Stomach (tissue), 9 donors: Measurements from ENCODE around the gene CTSH. TPM values are rescaled to one million over a fixed set of nuclear protein-coding genes. Genes with fewer than 3 reads are reported as not detected.
A peak's percentile ranks its signal among the peaks of the same experiment; 100 is the strongest.
"Not testable (repeated sequence)": the region's sequence is repeated elsewhere in the genome, so short reads cannot be mapped to it uniquely, and the experiment has no call there.

Experiments used
- DNase-seq, 2 donors: peaks; one replicate each; pipeline versions ENCODE4 v3.0.0 to v3.0.0-alpha.2; 2013 to 2019
- H3K27ac ChIP-seq, 5 donors: fragments of 200-600 bp in 4 of 5; sonication (generic) in 4 of 5; one replicate each; pipeline ENCODE4 v1.5.1; 2013 to 2019; ENCODE audit warnings: mild to moderate bottlenecking in 1 of 5, moderate library complexity in 1 of 5
- H3K27me3 ChIP-seq, 3 donors: fragments of 200-600 bp; sonication (generic); one replicate each; pipeline ENCODE4 v1.5.1; 2017 to 2019; ENCODE audit warnings: mixed run types in 1 of 3
- H3K36me3 ChIP-seq, 4 donors: fragments of 200-600 bp; sonication (generic); 1 replicate in 3 of 4; 2 replicates in 1 of 4; pipeline ENCODE4 v1.5.1; 2016 to 2019
- H3K4me1 ChIP-seq, 4 donors: fragments of 200-600 bp; sonication (generic); one replicate each; pipeline ENCODE4 v1.5.1; 2016 to 2019
- H3K4me3 ChIP-seq, 4 donors: fragments of 200-600 bp; sonication (generic) in 3 of 4; one replicate each; pipeline ENCODE4 v1.5.1; 2016 to 2019; ENCODE audit warnings: mild to moderate bottlenecking in 1 of 4
- H3K9me3 ChIP-seq, 4 donors: fragments of 200-600 bp; sonication (generic); one replicate each; pipeline ENCODE4 v1.5.1; 2016 to 2019
- EP300 ChIP-seq: sonication (generic); formaldehyde crosslinking; IDR thresholded peaks from one replicate; pipeline ENCODE4 v1.6.1; 2017; ENCODE audit warnings: antibody characterized with exemption
- POLR2A ChIP-seq, 4 donors: fragments of 450-650 bp; IDR thresholded peaks; one replicate each; pipeline ENCODE4 v1.6.1; 2016; ENCODE audit warnings: antibody characterized with exemption in 4 of 4, control low read depth in 2 of 4, mild to moderate bottlenecking in 1 of 4, moderate library complexity in 1 of 4
- POLR2AphosphoS5 ChIP-seq, 3 donors: sonication (generic); formaldehyde crosslinking; IDR thresholded peaks; one replicate each; pipeline ENCODE4 v1.6.1; 2016; ENCODE audit warnings: antibody characterized with exemption in 3 of 3
- WGBS, 5 donors: extraction: QIAGEN DNeasy Blood & Tissue Kit in 3 of 5; methylation state at CpG; one replicate each; pipeline versions ENCODE4 v1.1.5 to v1.1.7; 2013 to 2018; 5-methylcytosine and 5-hydroxymethylcytosine counted together
- intact Hi-C: fragments of 100-400 bp; cut with DNase I; formaldehyde crosslinking; loops from one replicate; pipeline ENCODE4 v1.15.1; 2023; ENCODE audit warnings: low total_unique reads
- polyA plus RNA-seq, 3 donors: library from polyadenylated mRNA; stranded (reverse); fragments of 200-250 nt; gene quantifications; one replicate each; pipeline ENCODE4 v1.2.3, GENCODE V29; 2013
- small RNA-seq, 4 donors: library from RNA; depleted of rRNA; stranded (forward); fragments of <200 nt; gene quantifications; one replicate each; pipeline ENCODE3, GENCODE V24; 2016
- total RNA-seq, 5 donors: library from RNA; depleted of rRNA; stranded (reverse); fragments of >200 nt; gene quantifications; one replicate each; pipeline versions ENCODE4 v1.1.0 to v1.2.3, GENCODE V29; 2014 to 2016
- TF ChIP-seq, protein P1 (sequence below), 7 experiments: fragments of 450-650 bp in 4 of 7; fragments of 200-600 bp in 3 of 7; sonication (generic) in 3 of 7; IDR thresholded peaks; one replicate each; pipeline ENCODE4 v1.5.1; 2016 to 2019; ENCODE audit warnings: antibody characterized with exemption in 7 of 7, control low read depth in 2 of 7, mild to moderate bottlenecking in 1 of 7
- donor health status: healthy with polysubstance abuse.
- donor health status: Bipolar disorder and iron deficiency.
- donor health status: healthy.

The CTSH gene
- total and polyA plus RNA-seq, 8 donors: 79.3 to 386 (median 187) TPM

DNA sequence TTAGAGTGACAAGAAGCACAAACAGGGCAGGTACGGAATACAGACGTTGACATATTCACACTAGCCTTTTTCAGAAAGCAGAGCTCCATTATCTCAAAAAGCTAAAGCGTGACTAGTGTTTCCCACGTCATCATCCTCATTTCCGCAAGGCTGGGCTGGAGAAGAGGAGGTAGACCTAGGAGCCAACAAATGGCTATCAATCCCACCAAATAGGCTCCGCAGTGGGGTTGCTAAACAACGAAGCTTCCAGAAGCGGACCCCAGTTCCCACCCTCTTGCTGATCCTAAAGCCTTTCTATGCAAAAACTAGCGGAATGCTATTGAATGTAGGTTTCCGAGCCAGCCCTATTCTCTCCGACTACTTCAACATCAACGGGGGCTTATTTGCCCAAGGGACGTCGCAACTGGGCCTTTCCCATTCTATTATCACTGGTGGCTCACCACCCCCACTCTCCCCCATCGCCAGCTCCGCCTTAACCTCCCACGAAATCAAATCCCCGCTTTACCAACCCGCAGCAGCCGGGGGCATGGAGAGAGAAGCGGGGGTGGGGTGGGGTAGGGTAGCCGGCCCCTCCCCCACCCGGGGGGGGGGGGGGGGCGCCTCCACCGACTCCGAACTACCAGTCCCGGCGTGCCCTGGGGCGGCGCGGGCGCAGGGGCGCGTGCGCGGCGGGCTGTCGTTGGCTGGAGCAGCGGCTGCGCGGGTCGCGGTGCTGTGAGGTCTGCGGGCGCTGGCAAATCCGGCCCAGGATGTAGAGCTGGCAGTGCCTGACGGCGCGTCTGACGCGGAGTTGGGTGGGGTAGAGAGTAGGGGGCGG, 72.5 kb downstream of the CTSH start, which contains the start of gene MORF4L1:
MORF4L1 (plus strand) TSS at position 736 of the 817 bp plus-strand sequence. CDS start 128 bp downstream, outside the sequence.
- Histone ChIP-seq H3K4me1 (peaks cover 25 to 38% (median 32%) of the 10 kb centered on the region in 4 donors), H3K27me3 (no peaks in the 10 kb centered on the region), H3K9me3 (no peaks in the 10 kb centered on the region), H3K4me3 (peak within 1 kb of the TSS; percentile 69 to 99 (median 84)), H3K36me3 (no peaks in the 10 kb centered on the region), H3K27ac (peak within 1 kb of the TSS; percentile 98 to 100 (median 100))
- WGBS, 5 donors: 4 to 8% (median 7%) methylated on average over 26 to 51 of the region's 52 CpGs
- DNase-seq: peak; percentile 97 to 99
- intact Hi-C loops: no loop called here
- TF ChIP-seq POLR2A (IDR thresholded peaks at IDR 0.05) (no peak), POLR2AphosphoS5 (IDR thresholded peaks at IDR 0.05) (peak; percentile 75 to 91 (median 89)), EP300 (no peak)
- TF ChIP-seq, protein P1, sequence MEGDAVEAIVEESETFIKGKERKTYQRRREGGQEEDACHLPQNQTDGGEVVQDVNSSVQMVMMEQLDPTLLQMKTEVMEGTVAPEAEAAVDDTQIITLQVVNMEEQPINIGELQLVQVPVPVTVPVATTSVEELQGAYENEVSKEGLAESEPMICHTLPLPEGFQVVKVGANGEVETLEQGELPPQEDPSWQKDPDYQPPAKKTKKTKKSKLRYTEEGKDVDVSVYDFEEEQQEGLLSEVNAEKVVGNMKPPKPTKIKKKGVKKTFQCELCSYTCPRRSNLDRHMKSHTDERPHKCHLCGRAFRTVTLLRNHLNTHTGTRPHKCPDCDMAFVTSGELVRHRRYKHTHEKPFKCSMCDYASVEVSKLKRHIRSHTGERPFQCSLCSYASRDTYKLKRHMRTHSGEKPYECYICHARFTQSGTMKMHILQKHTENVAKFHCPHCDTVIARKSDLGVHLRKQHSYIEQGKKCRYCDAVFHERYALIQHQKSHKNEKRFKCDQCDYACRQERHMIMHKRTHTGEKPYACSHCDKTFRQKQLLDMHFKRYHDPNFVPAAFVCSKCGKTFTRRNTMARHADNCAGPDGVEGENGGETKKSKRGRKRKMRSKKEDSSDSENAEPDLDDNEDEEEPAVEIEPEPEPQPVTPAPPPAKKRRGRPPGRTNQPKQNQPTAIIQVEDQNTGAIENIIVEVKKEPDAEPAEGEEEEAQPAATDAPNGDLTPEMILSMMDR (IDR thresholded peaks at IDR 0.05): no peak

DNA sequence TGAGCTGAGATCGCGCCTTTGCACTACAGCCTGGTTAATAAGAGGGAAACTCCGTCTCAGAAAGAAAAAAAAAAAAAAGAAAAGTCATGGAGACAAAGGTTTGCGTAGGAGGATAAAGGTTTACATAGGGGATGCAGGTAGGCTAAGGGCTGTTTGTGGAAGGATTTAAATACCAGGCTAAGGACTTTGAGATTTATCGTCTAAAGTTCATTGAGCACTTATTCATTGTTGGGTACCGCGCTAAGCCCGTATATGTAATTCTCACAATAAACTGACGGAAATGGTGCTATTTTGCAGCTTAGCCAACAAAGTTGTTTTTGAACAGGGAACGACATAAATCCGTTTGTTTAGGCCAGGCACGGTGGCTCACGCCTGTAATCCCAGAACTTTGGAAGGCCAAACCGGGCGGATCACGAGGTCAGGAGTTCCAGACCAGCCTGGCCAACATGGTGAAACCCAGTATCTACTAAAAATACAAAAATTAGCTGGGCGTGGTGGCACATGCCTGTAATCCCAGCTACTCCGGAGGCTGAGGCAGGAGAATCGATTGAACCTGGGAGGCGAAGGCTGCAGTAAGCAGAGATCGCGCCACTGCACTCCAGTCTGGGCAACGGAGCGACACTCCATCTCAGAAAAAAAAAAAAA, 73.2 kb downstream of the CTSH start:
- intact Hi-C loops, H3K27me3 ChIP-seq, H3K9me3 ChIP-seq, H3K36me3 ChIP-seq: not testable (repeated sequence)
- Histone ChIP-seq H3K27ac (peak overlapping the region in 3 of 5 donors; percentile 98 to 100 (median 99)), H3K4me1 (peaks cover 18 to 30% (median 25%) of the 10 kb centered on the region in 4 donors), H3K4me3 (peak overlapping the region in 2 of 4 donors; percentile 87 to 99)
- WGBS, 5 donors: 73 to 88% (median 83%) methylated on average over 24 of the region's 24 CpGs
- peak in 1 of 2 donors; percentile 18 for DNase-seq

Small RNA genes within 50 kb of the gene (small RNA-seq; reads per million reads assigned to genes)
- gene RNU6-415P: 0 reads per million in 4 donors

Other genes with a start within 250 kb of the CTSH start
- gene ADAMTS7, start 133.6 kb downstream of the CTSH start, total RNA-seq: 100 to 1,000 TPM in 1 of 5 donors, 1 to 10 TPM in 4; 1.7 to 102 (median 4.0) TPM
- gene ADAMTS7, start 133.6 kb downstream of the CTSH start, polyA plus RNA-seq: 1 to 10 TPM in 1 of 3 donors, under 1 TPM in 2; 0.31 to 1.7 (median 0.65) TPM
- gene MORF4L1, start 72.2 kb downstream of the CTSH start, total RNA-seq: 100 to 1,000 TPM in 4 of 5 donors, 10 to 100 TPM in 1; 78.8 to 545 (median 273) TPM
- 100 to 1,000 TPM; 126 to 371 (median 260) TPM for gene MORF4L1, start 72.2 kb downstream of the CTSH start, polyA plus RNA-seq
- 1 to 10 TPM in 2 of 5 donors, under 1 TPM in 1, not detected in 2; 0.18 to 3.8 (median 2.2) TPM for gene RASGRF1, start 145.7 kb upstream of the CTSH start, total RNA-seq
- gene RASGRF1, start 145.7 kb upstream of the CTSH start, polyA plus RNA-seq: under 1 TPM in 1 of 3 donors, not detected in 2; 0.10 TPM